K562 (cell line): ENCODE data around the gene NGDN. TPM values are rescaled to one million over a fixed set of nuclear protein-coding genes. Genes with fewer than 3 reads are reported as not detected.

Experiments used
- ATAC-seq: fragments of 200-7000 bp; cut with Tn5 transposase; 3 replicates; pipeline ENCODE4 v1.9.1; 2020; ENCODE audit warnings: moderate library complexity
- BruUV-seq: library from RNA; stranded (reverse); fragments of 400-500 nt; replicated peaks from 2 replicates; lab custom pipeline; 2021; lab: Mats Ljungman, UMichigan
- CTCF ChIA-PET: fragments of 300-600 bp; formaldehyde crosslinking; extraction: SDS; loops from one replicate; lab custom pipeline; 2021; ENCODE audit warnings: low intra/inter-chr PET ratio; lab: Yijun Ruan, JAX
- POLR2A ChIA-PET: fragments of 300-600, 350-650 bp; sonication (Branson Sonifier 250); formaldehyde crosslinking; extraction: SDS; loops from one replicate; lab custom pipeline; 2021; ENCODE audit warnings: antibody characterized with exemption, inconsistent platforms; lab: Yijun Ruan, JAX
- DNase-seq, 4 experiments: peaks; one replicate each; pipeline versions ENCODE4 v3.0.0 to v3.0.0-alpha.2; 2011 to 2018; ENCODE audit warnings: low spot score in 3 of 4, mixed read lengths in 3 of 4; ENCODE audit errors: extremely low read depth in 1 of 4
- FAIRE-seq: peaks from 2 replicates; lab custom pipeline; 2011; peaks lifted over from hg19 to GRCh38; lab: Jason Lieb, UNC
- H2AFZ ChIP-seq: 2 replicates; pipeline ENCODE4 v1.6.0; 2011; ENCODE audit warnings: low read depth, low read length, control low read depth, inconsistent platforms
- H3K27ac ChIP-seq: fragments of 200-600 bp; 3 replicates; pipeline ENCODE4 v1.8.0; 2011; ENCODE audit warnings: low read depth, mild to moderate bottlenecking, control low read depth, inconsistent platforms, low read length, moderate library complexity, mixed read lengths; ENCODE audit errors: extremely low read depth
- H3K27me3 ChIP-seq, 2 experiments: fragments of 300-600 bp in 1 of 2; 2 replicates in 1 of 2; 3 replicates in 1 of 2; pipeline versions ENCODE4 v1.6.0 to v1.8.0; 2011; ENCODE audit warnings: inconsistent platforms in 2 of 2, low read length in 2 of 2, mild to moderate bottlenecking in 1 of 2, mixed read lengths in 1 of 2, moderate library complexity in 1 of 2; ENCODE audit not compliant: control insufficient read depth in 2 of 2, insufficient read depth in 2 of 2
- H3K36me3 ChIP-seq: fragments of 300-600 bp; 3 replicates; pipeline ENCODE4 v1.8.0; 2011; ENCODE audit warnings: mild to moderate bottlenecking, low read length, inconsistent platforms; ENCODE audit not compliant: control insufficient read depth, insufficient read depth
- H3K4me1 ChIP-seq, 2 experiments: fragments of 200-600 bp in 1 of 2; replicated peaks in 1 of 2; 2 replicates in 1 of 2; 3 replicates in 1 of 2; pipeline versions ENCODE4 v1.5.1 to v1.8.0; 2011; ENCODE audit warnings: inconsistent platforms in 2 of 2, low read length in 2 of 2, mild to moderate bottlenecking in 1 of 2, mixed read lengths in 1 of 2, moderate library complexity in 1 of 2; ENCODE audit not compliant: control insufficient read depth in 2 of 2, insufficient read depth in 2 of 2
- H3K4me2 ChIP-seq: 2 replicates; pipeline ENCODE4 v1.6.1; 2011; ENCODE audit warnings: low read length, control low read depth, inconsistent platforms, mixed read lengths; ENCODE audit not compliant: insufficient read depth
- H3K4me3 ChIP-seq: fragments of 200-600 bp; sonication (generic), shearing (Covaris generic); 2 replicates; pipeline ENCODE4 v1.5.1; 2016; ENCODE audit warnings: control low read depth, inconsistent platforms
- H3K79me2 ChIP-seq: fragments of 200-600 bp; 3 replicates; pipeline ENCODE4 v1.8.0; 2011; ENCODE audit warnings: low read length, inconsistent platforms; ENCODE audit not compliant: control insufficient read depth, insufficient read depth
- H3K9ac ChIP-seq, 2 experiments: 2 replicates each; pipeline versions ENCODE4 v1.6.0 to v1.6.1; 2011; ENCODE audit warnings: low read depth in 2 of 2, low read length in 2 of 2, control low read depth in 1 of 2, inconsistent platforms in 1 of 2, mild to moderate bottlenecking in 1 of 2, mixed read lengths in 1 of 2; ENCODE audit not compliant: insufficient read depth in 1 of 2
- H3K9me1 ChIP-seq: one replicate; pipeline ENCODE4 v1.6.0; 2011; ENCODE audit warnings: inconsistent platforms, mild to moderate bottlenecking, low read length, moderate library complexity; ENCODE audit not compliant: control insufficient read depth, insufficient read depth
- H3K9me3 ChIP-seq: replicated peaks from 2 replicates; pipeline ENCODE4 v1.5.1; 2011; ENCODE audit warnings: low read depth, low read length, inconsistent platforms; ENCODE audit not compliant: control insufficient read depth, insufficient read depth
- H4K20me1 ChIP-seq: replicated peaks from 2 replicates; pipeline ENCODE4 v1.6.1; 2011; ENCODE audit warnings: low read length, inconsistent platforms, mixed read lengths; ENCODE audit not compliant: control insufficient read depth, insufficient read depth
- ATF1 ChIP-seq, 2 experiments: fragments of 450-650 bp in 1 of 2; IDR thresholded peaks; 2 replicates each; pipeline ENCODE4 v1.6.1; 2016; ENCODE audit warnings: missing compliant biosample characterization in 1 of 2, missing genetic modification characterization in 1 of 2
- CREBBP ChIP-seq: IDR thresholded peaks from one replicate; pipeline ENCODE4 v1.6.1; 2012; ENCODE audit warnings: low read depth, mild to moderate bottlenecking, control low read depth, inconsistent platforms, low read length
- CREM ChIP-seq: IDR thresholded peaks from 2 replicates; pipeline ENCODE4 v1.6.1; 2014; ENCODE audit warnings: antibody characterized with exemption, low read depth
- E2F3 ChIP-seq: fragments of 250-450 bp; sonication (Bioruptor Pico); IDR thresholded peaks from 2 replicates; pipeline ENCODE4 v1.4.0; 2020; ENCODE audit warnings: mild to moderate bottlenecking
- EHMT2 ChIP-seq: fragments of 450-650 bp; IDR thresholded peaks from 2 replicates; pipeline ENCODE4 v1.6.1; 2018; ENCODE audit warnings: antibody characterized with exemption
- IRF2 ChIP-seq: sonication (generic); formaldehyde crosslinking; IDR thresholded peaks from 2 replicates; pipeline ENCODE4 v1.8.1; 2022; ENCODE audit warnings: mild to moderate bottlenecking, missing genetic modification reagents
- JUN ChIP-seq, 2 experiments: sonication (generic) in 1 of 2; formaldehyde crosslinking in 1 of 2; IDR thresholded peaks; 2 replicates each; pipeline versions ENCODE4 v1.6.1 to v1.8.0; 2012 to 2022; ENCODE audit warnings: borderline replicate concordance in 2 of 2, mild to moderate bottlenecking in 2 of 2, improper control_type of control experiment in 1 of 2, low read depth in 1 of 2, low read length in 1 of 2, missing genetic modification reagents in 1 of 2
- NFIC ChIP-seq: fragments of 450-650 bp; IDR thresholded peaks from 2 replicates; pipeline ENCODE4 v1.6.1; 2017; ENCODE audit warnings: mild to moderate bottlenecking, inconsistent platforms
- NFXL1 ChIP-seq: fragments of 450-650 bp; formaldehyde crosslinking; IDR thresholded peaks from 2 replicates; pipeline ENCODE4 v1.4.0; 2021; ENCODE audit warnings: mild to moderate bottlenecking
- PCBP1 ChIP-seq: fragments of 200-400 bp; formaldehyde crosslinking; IDR thresholded peaks from 2 replicates; pipeline ENCODE4 v1.6.1; 2018; ENCODE audit warnings: mild to moderate bottlenecking, low read depth, low read length; ENCODE audit not compliant: poor library complexity, severe bottlenecking
- RB1 ChIP-seq: fragments of 450-650 bp; IDR thresholded peaks from 2 replicates; pipeline ENCODE4 v1.6.1; 2017; ENCODE audit warnings: low read depth, mild to moderate bottlenecking
- SAP30 ChIP-seq: fragments of 200-600 bp; sonication (generic); IDR thresholded peaks from 2 replicates; pipeline ENCODE4 v1.6.1; 2012; ENCODE audit warnings: borderline replicate concordance, low read depth, mild to moderate bottlenecking, moderate library complexity, low read length, control low read depth, inconsistent platforms; ENCODE audit not compliant: insufficient read depth, poor library complexity, severe bottlenecking
- SMARCA5 ChIP-seq: fragments of 450-650 bp; IDR thresholded peaks from 2 replicates; pipeline ENCODE4 v1.6.1; 2016
- TRIM28 ChIP-seq: fragments of 450-650 bp; IDR thresholded peaks from 2 replicates; pipeline ENCODE4 v1.6.1; 2017
- U2AF1 ChIP-seq: fragments of 200-400 bp; formaldehyde crosslinking; optimal IDR thresholded peaks from 2 replicates; pipeline ENCODE3; 2017; ENCODE audit warnings: mild to moderate bottlenecking, low read depth, low read length, moderate library complexity
- ZNF609 ChIP-seq: sonication (generic); formaldehyde crosslinking; IDR thresholded peaks from 2 replicates; pipeline ENCODE4 v1.8.1; 2023; ENCODE audit warnings: missing genetic modification reagents, mild to moderate bottlenecking, borderline replicate concordance
- ZNF740 ChIP-seq, 3 experiments: fragments of 200-800 bp in 1 of 3; sonication (Bioruptor generic) in 1 of 3; sonication (generic) in 1 of 3; formaldehyde crosslinking in 1 of 3; IDR thresholded peaks; 2 replicates each; pipeline versions ENCODE4 v1.6.1 to v1.8.0; 2016 to 2022; ENCODE audit warnings: mild to moderate bottlenecking in 2 of 3, missing compliant biosample characterization in 2 of 3, missing genetic modification characterization in 2 of 3, missing genetic modification reagents in 1 of 3
- in situ Hi-C: fragments of 300-500 bp; cut with MboI; formaldehyde crosslinking; loops from 4 replicates; pipeline ENCODE4 v1.15.0; 2018; ENCODE audit warnings: inconsistent platforms, mixed read lengths
- intact Hi-C: fragments of 100-400 bp; cut with micrococcal nuclease; formaldehyde crosslinking; loops from 2 replicates; pipeline ENCODE4 v1.14.2; 2022
- polyA plus RNA-seq, 8 experiments: library from polyadenylated mRNA; depleted of rRNA in 4 of 8; stranded (reverse) in 5 of 8; unstranded in 3 of 8; fragments of >200 nt; fragmentation: Nextera tagmentation in 2 of 8; fragmentation: Illumina TruSeq in 1 of 8; extraction: Ambion mirVana in 2 of 8; extraction: Trizol in 1 of 8; gene quantifications; 2 replicates each; pipeline versions ENCODE4 v1.2.1 to v1.2.3, GENCODE V29; 2011 to 2014; ENCODE audit warnings: inconsistent platforms in 1 of 8, missing spikeins in 1 of 8
- total RNA-seq, 7 experiments: library from RNA; depleted of rRNA in 6 of 7; stranded (reverse); fragments of >200 nt in 6 of 7; fragmentation: Illumina TruSeq in 2 of 7; extraction: Trizol in 2 of 7; gene quantifications; 2 replicates each; pipeline versions ENCODE4 v1.2.1 to v1.2.3, GENCODE V29; 2011 to 2021; ENCODE audit warnings: low replicate concordance in 1 of 7

Gene NGDN
- total and polyA plus RNA-seq, 9 of the 15 experiments (the other 6 are each of a cell fraction or from before 2014, with no cell fraction given): 42.9 to 195 (median 74.9) TPM

- BruUV-seq: no TSS peak
- TF ChIP-seq SMARCA5: no peak
- TF ChIP-seq NFXL1: no peak
- no peak for TF ChIP-seq SAP30
- no peak for TF ChIP-seq U2AF1
- TF ChIP-seq NFIC: no peak
- TF ChIP-seq TRIM28: no peak
- TF ChIP-seq CREBBP: no peak
- no peak for TF ChIP-seq EHMT2
- TF ChIP-seq E2F3: no peak
- no peak for TF ChIP-seq PCBP1
- TF ChIP-seq JUN (IDR thresholded peaks at IDR 0.05; ENCODE audit: borderline replicate concordance, low read depth, low read length): no peak
- TF ChIP-seq JUN (CRISPR knock-in tag; IDR thresholded peaks at IDR 0.05; ENCODE audit: borderline replicate concordance): no peak
- no peak for TF ChIP-seq RB1
- no peak for TF ChIP-seq IRF2 (CRISPR knock-in tag)
- TF ChIP-seq ZNF740 (CRISPR knock-in tag; IDR thresholded peaks at IDR 0.05): no peak
- no peak for TF ChIP-seq ZNF740 (tag; IDR thresholded peaks at IDR 0.05)
- TF ChIP-seq ZNF609 (CRISPR knock-in tag): no peak
- TF ChIP-seq CREM: no peak
- no peak for TF ChIP-seq ATF1 (CRISPR knock-in tag; IDR thresholded peaks at IDR 0.05)
- TF ChIP-seq ATF1 (tag; IDR thresholded peaks at IDR 0.05): no peak
Measured at GRCh38 chr14:23492618-23493272, 23.2 kb downstream of the NGDN start.

More at GRCh38 chr14:23492618-23493272, 23.2 kb downstream of the NGDN start:
- H2AFZ ChIP-seq: no peak overlapping the region
- in situ Hi-C loops: no loop called here
- no peaks in the 10 kb centered on the region for H3K4me1 ChIP-seq
- H3K4me2 ChIP-seq: no peak overlapping the region
- intact Hi-C loops: no loop called here
- no peak overlapping the region for H3K27ac ChIP-seq
- no peaks in the 10 kb centered on the region for H4K20me1 ChIP-seq
- H3K27me3 ChIP-seq: no peaks in the 10 kb centered on the region
- ChIA-PET CTCF (no interaction called here), POLR2A (no interaction called here)
- H3K9me3 ChIP-seq: no peaks in the 10 kb centered on the region
- ATAC-seq: no peak
- no peaks in the 10 kb centered on the region for H3K36me3 ChIP-seq
- no peaks in the 10 kb centered on the region for H3K79me2 ChIP-seq
- H3K9me1 ChIP-seq: no peaks in the 10 kb centered on the region
- no peak overlapping the region for H3K4me3 ChIP-seq
- FAIRE-seq: no peak
- DNase-seq: no peak
- H3K9ac ChIP-seq: no peak overlapping the region; a peak in 1 of 4 replicates
